ENCODE measurements around the gene RHBDD3. TPM values are rescaled to one million over a fixed set of nuclear protein-coding genes. Genes with fewer than 3 reads are reported as not detected.

The RHBDD3 gene
- 10 to 100 TPM; 10.1 to 22.7 (median 17.2) TPM for total RNA-seq

- peaks cover 28% of the 10 kb centered on the region for H3K36me3 ChIP-seq
- peak within 1 kb of the TSS; percentile 99 for H3K27ac ChIP-seq
- 0% methylated on average over 36 of the region's 67 CpGs for WGBS
- H3K4me1 ChIP-seq, result peaks cover 59% of the 10 kb centered on the region
- TF ChIP-seq EP300 (IDR thresholded peaks at IDR 0.05), result no peak
- peak; percentile 70 to 82 (median 77) for TF ChIP-seq POLR2AphosphoS5 (IDR thresholded peaks at IDR 0.05)
- TF ChIP-seq CTCF (IDR thresholded peaks at IDR 0.05), result no peak
- peak; percentile 46 to 87 for TF ChIP-seq POLR2A (IDR thresholded peaks at IDR 0.05)
- peak within 1 kb of the TSS; percentile 80 for H3K4me3 ChIP-seq
- peak; percentile 97 to 98 for DNase-seq (ENCODE audit: low spot score in 2 of 2)
- H3K27me3 ChIP-seq, result no peaks in the 10 kb centered on the region
- H3K9me3 ChIP-seq, result no peaks in the 10 kb centered on the region
Measured at GRCh38 chr22:29267858-29268510, at the start of gene RHBDD3, which contains the start of gene EWSR1. TSS of gene RHBDD3 (minus strand) at chr22:29267981. CDS start at chr22:29265626, 2,355 bp downstream. TSS of gene EWSR1 (plus strand) at chr22:29268268. CDS start at chr22:29268337, 69 bp downstream.

GRCh38 chr22:29316141-29316828, 48.5 kb upstream of the RHBDD3 start:
- peak in 1 of 2 donors; percentile 64 for DNase-seq (ENCODE audit: low spot score in 2 of 2)
- Histone ChIP-seq H3K36me3 (no peaks in the 10 kb centered on the region), H3K27ac (no peak overlapping the region), H3K4me1 (peaks cover 43% of the 10 kb centered on the region), H3K4me3 (no peak overlapping the region), H3K9me3 (no peaks in the 10 kb centered on the region), H3K27me3 (peaks cover 30% of the 10 kb centered on the region)
- TF ChIP-seq POLR2A (IDR thresholded peaks at IDR 0.05), result no peak
- TF ChIP-seq EP300 (IDR thresholded peaks at IDR 0.05), result no peak
- no peak for TF ChIP-seq CTCF (IDR thresholded peaks at IDR 0.05)
- WGBS, result 70% methylated on average over 14 of the region's 18 CpGs

- Histone ChIP-seq H3K36me3 (no peaks in the 10 kb centered on the region), H3K27me3 (peaks cover 30% of the 10 kb centered on the region), H3K4me1 (peaks cover 51% of the 10 kb centered on the region), H3K4me3 (peak within 1 kb of the TSS; percentile 52), H3K9me3 (no peaks in the 10 kb centered on the region), H3K27ac (no peak within 1 kb of the TSS)
- DNase-seq (ENCODE audit: low spot score in 2 of 2), result peak in 1 of 2 donors; percentile 64
- TF ChIP-seq EP300 (IDR thresholded peaks at IDR 0.05) (no peak), POLR2AphosphoS5 (IDR thresholded peaks at IDR 0.05) (no peak), POLR2A (IDR thresholded peaks at IDR 0.05) (no peak)
- WGBS, result 3% methylated on average over 24 of the region's 103 CpGs
Measured at GRCh38 chr22:29315286-29316140, 47.7 kb upstream of the RHBDD3 start, which contains the start of gene RASL10A. TSS of gene RASL10A (minus strand) at chr22:29315697. CDS start at chr22:29315246, 451 bp downstream.

- peak; percentile 72 to 78 for DNase-seq (ENCODE audit: low spot score in 2 of 2)
- Histone ChIP-seq H3K27ac (no peak overlapping the region), H3K27me3 (peaks cover 30% of the 10 kb centered on the region), H3K4me1 (peaks cover 59% of the 10 kb centered on the region), H3K9me3 (no peaks in the 10 kb centered on the region), H3K36me3 (no peaks in the 10 kb centered on the region), H3K4me3 (peak overlapping the region; percentile 52)
- TF ChIP-seq POLR2AphosphoS5 (IDR thresholded peaks at IDR 0.05) (no peak), POLR2A (IDR thresholded peaks at IDR 0.05) (no peak), EP300 (IDR thresholded peaks at IDR 0.05) (no peak), CTCF (IDR thresholded peaks at IDR 0.05) (no peak)
- 23% methylated on average over 7 of the region's 69 CpGs for WGBS
Measured at GRCh38 chr22:29314537-29315285, 46.9 kb upstream of the RHBDD3 start.
